ENCODE results near the gene TAB2.

Gene TAB2

DNA sequence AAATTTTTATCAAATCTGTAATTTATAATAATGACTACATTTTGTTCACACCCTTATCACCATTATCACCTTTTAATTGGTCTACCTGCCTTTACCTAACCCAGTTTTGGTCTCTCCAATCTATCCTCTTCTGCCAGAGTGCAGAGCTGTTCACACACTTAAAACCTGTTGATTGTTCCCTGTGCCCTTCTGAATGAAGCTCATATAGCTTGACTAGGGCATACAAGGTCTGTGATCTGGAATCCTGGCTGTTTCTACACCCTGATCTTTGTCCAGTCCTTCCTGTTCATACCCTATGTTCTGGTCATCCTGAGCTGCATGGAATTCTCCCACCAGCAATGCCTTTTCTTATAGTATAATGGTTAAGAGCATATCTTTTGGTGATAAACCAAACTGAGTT, 53.6 kb downstream of the TAB2 start:
- DNase-seq (ENCODE audit: low read depth), result no peak

DNA sequence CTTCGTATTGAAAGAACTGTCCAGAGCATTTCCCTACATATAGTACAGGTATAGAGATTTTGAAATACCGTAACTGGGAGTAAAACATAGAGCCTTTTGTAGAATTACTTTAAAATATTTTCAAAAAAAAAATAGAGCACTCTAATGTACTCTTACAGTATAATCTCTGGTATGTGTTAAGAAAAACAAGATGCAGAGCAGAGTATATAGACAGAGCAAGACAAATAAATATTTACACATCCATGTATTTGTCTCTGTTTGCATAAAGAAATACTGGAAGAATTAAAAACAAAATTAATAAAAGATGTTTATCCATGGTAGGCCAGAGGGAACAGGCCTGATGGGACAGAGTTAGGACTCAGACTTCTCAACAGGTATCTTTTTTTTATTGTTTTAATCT, 54.5 kb downstream of the TAB2 start:
- DNase-seq (ENCODE audit: low read depth), result no peak

DNA sequence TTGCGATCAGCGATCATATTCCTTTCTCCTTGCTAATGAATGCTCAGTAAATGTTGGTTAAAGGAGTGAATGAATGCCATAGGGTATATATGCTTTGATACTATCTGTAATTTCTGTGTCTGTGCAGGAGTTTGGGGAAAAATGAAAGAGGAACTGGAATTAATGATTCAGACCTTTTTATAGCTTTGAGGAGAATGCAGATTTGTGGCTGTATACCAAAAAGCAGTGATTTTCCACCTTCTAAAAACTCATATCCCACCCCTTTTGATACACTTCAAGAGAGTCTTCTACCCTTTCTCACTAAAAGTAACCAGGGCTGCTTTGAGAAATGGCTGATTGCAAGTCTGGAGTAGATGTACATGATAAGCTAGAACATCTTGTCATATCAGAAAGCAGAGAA, 56.0 kb downstream of the TAB2 start:
- DNase-seq (ENCODE audit: low read depth), result no peak

DNA sequence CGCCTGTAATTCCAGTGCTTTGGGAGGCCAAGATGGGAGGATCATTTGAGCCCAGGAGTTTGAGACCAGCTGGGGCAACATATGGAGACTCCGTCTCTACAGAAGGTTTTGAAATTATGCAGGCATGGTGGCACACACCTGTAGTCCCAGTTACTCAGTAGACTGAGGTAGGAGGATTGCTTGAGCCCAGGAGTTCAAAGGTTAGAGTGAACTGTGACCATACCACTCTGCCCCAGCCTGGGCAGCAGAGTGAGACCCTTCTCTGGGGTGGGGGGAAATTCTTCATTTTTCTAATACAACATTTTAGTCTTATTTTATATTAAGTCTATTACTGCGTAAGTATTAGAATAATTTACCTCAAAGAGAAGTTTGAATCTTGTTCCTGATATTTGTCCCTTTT, 62.5 kb downstream of the TAB2 start:
- DNase-seq (ENCODE audit: low read depth), result no peak

DNA sequence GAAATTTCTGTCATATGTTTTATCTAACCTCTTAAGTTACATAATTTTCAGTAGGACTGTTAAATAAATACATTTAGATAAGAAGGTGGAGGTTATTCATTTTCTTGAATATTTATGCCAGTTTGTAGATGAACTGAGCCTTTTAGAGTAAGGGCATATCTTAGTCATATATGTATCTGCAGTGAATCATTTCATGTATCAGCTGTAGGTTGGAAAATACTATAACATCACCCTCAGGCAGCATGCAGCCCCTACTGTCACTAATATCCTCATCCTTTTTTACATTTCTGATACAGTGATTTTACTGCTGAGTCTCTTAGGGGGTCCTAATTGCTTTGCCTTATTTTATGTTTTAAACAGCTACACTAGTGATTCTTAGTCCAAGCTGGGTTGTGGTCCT, 63.0 kb downstream of the TAB2 start:
- no peak for DNase-seq (ENCODE audit: low read depth)

DNA sequence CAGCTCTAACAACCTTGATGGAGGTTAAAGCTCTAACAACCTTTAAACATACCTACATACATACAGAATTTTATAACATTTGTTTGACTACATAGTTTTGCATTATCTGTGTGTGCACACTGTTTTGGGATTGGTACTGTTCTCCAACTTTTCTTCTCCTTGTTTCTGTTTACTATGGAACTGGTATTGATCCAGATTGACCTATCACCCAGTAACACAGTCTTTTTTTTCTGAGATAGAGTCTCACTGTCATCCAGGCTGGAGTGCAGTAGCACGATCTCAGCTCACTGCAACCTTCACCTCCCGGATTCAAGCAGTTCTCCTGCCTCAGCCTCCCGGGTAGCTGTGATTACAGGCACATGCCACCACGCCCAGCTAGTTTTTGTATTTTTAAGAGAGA, 65.9 kb downstream of the TAB2 start:
- DNase-seq (ENCODE audit: low read depth), result no peak

DNA sequence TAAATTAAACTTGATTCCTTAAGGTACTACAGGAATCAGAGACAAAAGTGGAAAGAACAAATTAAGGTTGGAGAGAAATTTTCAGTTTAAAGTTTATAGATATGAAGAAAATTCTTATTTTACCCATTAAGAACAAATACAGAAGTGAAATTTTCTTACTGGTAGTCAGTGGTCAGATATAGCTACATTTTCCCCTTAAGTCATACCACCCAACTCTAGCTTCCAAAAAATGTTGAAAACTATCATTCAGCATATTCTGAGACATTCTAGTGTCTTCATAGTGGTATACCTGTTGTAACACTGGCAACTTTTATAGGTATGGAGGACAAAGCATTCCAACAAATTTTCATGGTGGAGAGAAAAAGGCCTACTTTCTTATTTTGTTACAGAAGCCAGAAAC, 67.0 kb downstream of the TAB2 start:
- DNase-seq (ENCODE audit: low read depth), result no peak

DNA sequence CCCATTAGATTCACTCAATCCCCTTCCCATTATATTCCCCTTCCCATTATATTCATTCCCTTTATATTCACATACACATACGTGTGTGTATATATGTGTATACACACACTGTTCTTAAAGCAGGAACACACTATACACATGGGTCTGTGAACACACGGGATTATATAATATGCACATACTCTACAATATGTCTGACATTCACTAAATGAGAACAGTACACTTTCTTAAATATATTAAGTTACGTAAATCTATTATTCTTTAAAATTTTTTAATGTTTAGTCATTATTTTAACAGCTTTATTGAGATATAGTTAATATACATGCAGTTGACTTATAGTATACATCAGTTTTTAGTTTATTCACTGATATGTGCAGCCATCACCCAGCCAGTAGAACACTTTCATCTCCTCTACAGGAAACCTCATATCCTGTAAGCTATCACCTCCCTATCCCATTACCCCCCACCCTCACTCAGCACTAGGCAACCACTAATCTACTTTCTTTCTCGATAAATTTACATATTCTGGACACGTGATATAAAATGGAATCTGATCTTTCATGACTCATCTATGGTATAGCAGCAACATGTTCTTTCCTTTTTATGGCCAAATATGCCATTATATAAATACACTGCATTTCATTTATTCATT, 68.6 kb downstream of the TAB2 start:
- DNase-seq (ENCODE audit: low read depth), result no peak

DNA sequence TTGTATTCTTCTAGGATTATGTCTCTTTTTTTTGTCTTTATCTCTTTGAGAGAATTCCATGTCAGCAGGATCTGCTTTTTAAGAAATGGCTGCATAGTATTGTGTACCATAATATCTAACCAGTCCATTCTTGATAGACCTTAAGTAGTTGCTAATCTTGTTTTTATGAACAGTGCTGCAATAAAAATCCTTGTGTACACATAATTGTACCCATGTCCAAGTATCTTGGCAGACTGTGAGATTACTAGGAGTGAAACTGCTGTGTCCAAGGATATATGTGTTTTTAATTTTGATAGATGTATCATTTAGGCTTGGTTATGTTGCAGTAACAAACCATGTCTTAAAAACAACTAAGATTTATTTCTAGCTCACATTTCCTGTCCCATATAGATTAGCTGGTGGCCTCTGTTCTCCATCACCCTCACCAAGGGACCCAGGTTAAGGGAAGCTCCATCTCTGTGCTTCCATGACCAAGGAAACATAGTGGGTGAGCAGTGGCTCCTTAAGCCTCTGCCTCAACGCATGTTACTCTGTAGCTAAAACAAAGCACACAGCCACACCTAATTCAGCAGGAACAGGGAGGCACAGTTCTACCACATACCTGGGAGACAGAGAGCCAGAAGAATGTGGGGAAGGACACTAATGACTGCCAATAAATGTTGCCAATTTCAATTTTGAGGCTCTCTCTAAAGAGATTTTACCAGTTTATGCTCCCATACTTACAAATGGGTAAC, 70.4 kb downstream of the TAB2 start:
- DNase-seq (ENCODE audit: low read depth), result no peak

DNA sequence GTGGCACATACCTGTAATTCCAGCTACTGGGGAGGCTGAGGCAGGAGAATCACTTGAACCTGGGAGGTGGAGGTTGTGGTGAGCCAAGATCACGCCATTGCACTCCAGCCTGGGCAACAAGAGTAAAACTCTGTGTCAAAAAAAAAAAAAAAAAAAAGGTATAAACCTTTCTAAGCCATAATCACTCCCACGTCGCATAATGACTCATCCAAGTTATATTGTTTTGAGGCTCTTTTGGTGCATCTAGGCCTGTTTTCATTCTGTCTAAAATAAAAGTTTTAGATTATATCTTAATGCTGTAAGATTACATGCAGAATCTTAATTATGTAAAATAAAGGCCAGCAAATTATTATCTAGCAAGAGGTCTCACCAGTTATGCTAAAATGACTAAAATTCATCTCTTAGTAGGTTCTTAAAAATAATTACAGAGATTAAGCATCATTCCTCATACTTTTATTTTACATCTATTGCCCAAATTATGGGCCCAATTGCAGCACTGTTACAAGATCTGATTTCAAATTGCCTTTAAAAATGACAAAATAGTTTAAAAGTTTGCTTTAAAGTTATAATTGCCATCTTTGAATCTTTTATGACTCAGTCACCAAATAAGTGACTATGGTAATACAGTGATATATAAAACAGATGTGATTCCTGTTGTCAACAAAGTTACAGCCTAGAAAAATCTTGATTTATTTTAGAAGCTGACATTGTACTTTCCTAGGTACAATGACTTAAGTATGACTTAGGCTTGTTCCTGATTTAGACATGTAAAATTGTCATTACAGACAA, 72.2 kb downstream of the TAB2 start:
- DNase-seq (ENCODE audit: low read depth), result no peak

DNA sequence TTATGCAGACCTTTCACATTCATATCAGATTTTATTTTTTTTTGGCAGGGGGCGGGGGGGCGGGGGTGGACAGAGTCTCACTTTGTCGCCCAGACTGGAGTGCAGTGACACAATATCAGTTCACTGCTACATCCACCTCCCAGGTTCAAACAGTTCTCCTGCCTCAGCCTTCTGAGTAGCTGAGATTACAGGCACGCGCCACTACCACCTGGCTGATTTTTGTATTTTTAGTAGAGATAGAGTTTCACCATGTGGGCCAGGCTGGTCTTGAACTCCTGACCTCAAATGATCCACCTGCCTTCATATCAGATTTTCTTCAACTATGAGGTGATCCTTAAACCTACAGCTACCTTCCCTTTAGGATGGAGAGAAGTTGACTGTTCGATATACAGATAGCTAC, 74.6 kb downstream of the TAB2 start:
- DNase-seq (ENCODE audit: low read depth), result no peak

DNA sequence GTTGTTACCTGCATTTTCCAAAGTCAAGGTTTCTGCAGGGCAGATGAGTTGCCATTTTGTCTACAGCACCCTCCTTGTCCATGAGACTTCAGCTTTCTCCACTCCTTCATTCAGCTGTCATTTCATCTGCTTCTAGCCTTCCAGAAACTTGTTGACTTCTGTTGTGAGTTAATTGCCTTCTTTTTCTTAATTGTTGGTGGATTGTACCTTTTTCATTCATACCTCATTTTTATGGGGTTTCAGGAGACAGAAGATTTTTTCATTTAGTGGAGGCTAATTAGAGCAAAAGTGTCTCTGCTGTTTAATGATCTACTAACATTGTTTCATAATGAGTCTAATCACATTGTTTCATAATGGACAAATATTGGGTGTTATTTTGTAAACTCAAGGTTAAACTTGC, 75.0 kb downstream of the TAB2 start:
- DNase-seq (ENCODE audit: low read depth), result no peak

DNA sequence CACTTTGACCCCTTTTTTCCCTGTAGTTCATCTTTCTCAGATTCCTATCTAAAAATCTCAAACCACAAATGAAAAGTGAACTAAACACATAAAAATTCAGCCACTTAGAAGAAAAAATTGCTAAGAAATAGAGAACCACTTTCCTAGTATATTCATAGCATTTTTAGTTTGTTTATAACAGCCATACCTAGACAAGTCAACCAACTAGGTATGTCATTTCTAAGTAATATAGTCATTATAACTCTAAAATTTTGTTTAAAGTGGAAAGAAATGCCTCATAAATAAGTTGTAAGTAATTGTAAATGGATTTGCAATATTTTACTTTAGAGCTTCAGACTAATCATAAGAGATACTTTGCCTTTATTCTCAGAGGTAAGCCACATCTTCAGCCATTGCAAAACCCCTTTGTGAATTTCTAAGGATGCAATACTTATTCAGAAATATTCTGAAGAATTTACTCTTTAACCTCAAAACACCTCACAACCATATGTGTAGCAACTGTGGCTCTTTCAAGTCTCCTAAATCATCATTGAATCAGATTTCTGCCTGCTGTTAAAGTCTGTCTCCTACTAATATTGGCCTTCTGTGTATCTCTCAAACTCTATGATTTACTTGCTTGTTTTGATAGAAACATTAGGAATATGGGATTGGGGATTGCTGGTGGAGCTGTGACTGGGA, 75.6 kb downstream of the TAB2 start:
- no peak for DNase-seq (ENCODE audit: low read depth)

DNA sequence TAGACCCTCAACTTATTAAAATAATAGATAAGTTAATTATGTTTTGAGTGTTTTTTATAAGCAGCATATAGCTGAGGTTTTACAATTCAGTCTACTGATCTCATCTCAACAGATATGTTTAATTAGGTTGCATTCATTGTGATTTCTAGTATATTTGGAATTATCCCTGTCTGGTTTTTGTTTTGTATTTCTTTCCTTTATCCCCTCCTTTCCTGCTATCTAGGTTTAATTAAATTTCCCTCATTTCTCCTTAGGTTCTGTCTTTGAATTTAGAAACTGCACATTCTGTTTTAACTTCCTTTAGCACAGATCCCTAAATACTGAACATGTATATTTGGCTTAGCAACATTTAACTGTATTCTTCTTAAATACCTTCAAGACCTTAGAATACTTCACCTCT, 77.7 kb downstream of the TAB2 start:
- no peak for DNase-seq (ENCODE audit: low read depth)

DNA sequence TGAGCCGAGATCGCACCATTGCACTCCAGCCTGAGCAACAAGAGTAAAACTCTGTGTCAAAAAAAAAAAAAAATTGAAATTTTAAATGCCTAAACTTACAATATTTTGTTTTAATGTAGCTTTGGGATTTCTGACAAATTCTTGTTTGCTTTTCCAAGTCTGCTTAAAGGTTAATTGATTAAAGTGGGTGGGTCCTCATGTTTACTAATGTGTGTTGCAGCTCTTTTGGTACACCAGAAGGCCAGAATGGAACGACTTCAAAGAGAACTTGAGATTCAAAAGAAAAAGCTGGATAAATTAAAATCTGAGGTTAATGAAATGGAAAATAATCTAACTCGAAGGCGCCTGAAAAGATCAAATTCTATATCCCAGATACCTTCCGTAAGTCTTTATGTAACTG, 79.9 kb downstream of the TAB2 start:
- no peak for DNase-seq (ENCODE audit: low read depth)

DNA sequence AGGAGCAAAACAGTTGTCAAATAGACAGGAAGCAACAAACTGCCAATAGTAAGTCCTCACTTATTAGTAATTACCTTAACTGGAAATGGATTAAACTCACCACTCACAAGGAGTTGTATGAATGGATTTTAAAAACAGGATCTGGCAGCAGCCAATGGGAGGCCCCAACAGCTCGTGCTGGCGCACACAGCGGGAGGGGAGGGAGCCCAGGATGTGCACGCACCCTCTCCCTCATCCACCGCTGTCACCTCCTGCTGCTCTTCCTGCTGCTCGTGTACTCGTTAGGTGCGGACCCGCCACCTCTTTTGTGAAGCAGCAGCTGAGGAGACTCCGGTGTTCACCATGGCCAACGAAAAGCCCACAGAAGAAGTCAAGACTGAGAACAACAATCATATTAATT, 82.5 kb downstream of the TAB2 start, which contains the start of gene SUMO4:
SUMO4 (plus strand) TSS at position 213 of the 400 bp plus-strand sequence; CDS start at position 343, 130 bp downstream.
- no peak for DNase-seq (ENCODE audit: low read depth)

DNA sequence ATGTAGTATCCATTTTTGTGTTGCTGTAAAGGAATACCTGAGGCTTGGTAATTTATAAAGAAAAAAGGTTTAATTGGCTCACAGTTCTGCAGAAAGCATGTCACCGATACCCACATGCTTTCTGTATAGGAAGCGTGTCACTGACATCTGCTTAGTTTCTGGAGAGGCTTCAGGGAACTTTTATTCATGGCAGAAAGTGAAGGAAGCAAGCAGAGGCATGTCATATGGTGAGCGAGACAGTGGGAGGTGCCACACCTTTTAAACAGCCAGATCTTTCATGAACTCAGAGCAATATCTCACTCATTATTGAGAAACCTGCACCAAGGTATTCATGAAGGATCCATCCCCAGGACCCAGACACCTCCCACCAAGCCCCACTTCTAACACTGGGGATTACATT, 86.0 kb downstream of the TAB2 start:
- DNase-seq (ENCODE audit: low read depth), result no peak

DNA sequence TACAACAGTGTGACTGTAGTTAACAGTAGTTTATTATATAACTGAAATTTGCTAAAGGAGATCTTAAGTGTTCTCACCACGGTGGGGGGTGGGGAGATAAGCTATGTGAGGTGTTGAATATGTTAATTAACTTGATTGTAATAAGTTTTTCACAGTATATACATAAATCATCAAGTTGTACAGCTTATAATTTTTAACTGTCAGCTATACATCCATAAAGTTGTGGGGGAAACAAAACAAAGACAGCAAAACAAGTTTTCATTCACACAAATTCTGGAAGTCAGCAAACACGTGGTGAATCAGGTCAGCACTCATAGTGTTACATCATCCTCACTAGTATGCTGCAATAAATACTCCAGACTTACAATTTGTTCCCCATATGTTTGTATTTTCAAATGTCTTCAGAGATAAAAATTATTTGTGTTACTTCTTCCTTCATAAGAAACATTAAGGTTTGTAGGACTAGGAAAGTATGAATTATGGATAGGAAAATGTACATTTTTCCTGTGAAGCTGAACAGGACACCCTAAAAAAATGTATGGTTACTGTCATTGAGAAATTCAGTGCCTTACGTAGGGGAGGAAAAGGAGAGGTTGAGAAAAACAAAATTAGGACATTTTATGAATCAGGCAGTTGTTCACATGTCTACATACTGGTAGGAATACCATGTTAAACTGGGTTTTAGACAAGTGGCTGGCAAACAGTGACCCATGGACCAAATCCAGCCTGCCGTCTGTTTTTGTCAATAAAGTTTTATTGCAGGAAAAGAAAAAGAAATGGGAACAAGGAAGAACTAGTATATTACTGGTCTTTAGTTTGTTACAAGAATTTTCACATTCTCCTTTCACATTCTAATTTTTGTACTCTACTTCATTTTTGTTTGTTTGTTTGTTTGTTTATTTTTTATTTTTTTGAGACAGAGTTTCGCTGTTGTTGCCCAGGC, 88.6 kb downstream of the TAB2 start:
- DNase-seq (ENCODE audit: low read depth), result no peak

DNA sequence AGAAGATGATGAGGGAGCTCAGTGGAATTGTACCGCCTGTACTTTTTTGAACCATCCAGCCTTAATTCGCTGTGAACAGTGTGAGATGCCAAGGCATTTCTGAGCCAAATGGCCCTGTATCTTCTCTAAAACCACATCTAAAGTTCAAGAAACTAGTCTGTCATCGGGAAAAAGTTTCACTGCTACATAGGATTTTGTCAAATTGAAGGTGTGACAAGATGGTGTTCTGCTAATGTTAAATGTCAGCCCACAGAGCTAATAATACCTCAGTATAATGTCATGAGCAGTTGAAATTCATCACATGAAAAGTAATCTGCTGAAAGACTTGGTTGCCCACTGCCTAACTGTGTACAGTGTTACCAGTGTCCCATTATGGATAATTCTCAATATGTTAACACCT, 92.1 kb downstream of the TAB2 start:
- no peak for DNase-seq (ENCODE audit: low read depth)

DNA sequence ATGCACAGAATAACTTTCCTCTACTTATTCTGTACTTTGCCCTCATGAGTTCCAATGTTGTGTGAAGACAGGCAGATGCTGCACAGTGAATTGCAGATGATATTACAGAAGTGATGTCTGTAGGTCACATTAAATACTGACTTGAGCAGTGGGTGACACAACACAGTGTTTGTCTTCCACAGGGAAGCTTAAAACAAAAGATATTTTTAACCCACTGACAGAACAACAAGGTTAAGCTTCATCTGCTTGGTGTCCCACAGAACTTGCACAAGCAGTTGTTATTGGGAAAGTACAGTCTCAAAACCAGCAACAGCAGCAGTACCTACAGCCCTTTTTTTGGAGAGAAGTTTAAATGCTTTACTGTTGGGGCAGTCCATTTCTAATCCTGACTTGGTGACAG, 93.0 kb downstream of the TAB2 start:
- DNase-seq (ENCODE audit: low read depth), result no peak

DNA sequence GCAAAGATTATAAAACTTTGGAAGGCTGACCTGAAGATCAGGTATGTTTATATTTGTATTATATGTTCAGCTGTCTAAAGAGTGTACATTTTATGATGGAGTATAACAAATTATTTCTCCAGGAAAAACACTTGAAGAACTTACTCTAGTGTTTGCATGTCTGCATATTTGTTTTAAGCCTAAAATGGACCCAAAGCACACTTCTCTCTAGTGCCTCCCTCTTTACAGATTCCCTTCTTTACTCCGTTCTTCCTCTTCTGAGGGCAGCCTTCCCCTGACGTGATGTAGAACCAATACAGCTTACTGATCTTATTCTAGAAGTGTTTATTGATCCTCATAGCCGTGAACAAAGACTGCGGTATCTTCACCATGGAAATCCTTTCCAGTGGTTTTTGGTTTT, 96.5 kb downstream of the TAB2 start:
- DNase-seq (ENCODE audit: low read depth), result no peak

DNA sequence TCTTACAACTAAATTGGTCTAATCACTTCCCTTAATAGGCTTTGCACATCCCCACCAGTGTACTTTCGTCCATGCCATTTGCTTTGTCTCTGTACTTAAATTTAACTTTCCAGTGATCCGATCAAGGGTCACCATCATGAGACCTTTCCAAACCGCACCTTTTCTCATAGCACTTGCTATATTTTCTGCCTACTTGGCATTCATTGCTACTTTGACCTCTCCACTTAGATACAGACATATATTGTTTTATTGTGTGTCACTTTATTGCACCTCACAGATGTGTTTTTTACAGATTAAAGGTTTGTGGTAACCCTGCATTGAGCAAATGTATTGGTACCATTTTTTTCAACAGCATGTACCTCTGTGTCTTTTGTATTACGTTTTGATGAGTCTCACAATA, 97.3 kb downstream of the TAB2 start:
- no peak for DNase-seq (ENCODE audit: low read depth)

All from activated gamma-delta T cell treated with anti-CD3 and anti-CD28 coated beads, Interleukin-2, amount 50 U/mL, for 16 hours (primary cell).